H9 (cell line): ENCODE measurements around the gene KRT2. TPM values are rescaled to one million over a fixed set of nuclear protein-coding genes. Genes with fewer than 3 reads are reported as not detected.

ENCODE experiments used
- DNase-seq: peaks from one replicate; pipeline ENCODE4 v3.0.0-alpha.2; 2017
- H2AFZ ChIP-seq: one replicate; pipeline ENCODE4 v1.6.1; 2013; ENCODE audit warnings: mild to moderate bottlenecking, low read length, control low read depth, moderate library complexity
- H2AK5ac ChIP-seq: 2 replicates; pipeline ENCODE4 v1.6.1; 2013; ENCODE audit warnings: low read length, control low read depth, mixed read lengths; ENCODE audit not compliant: insufficient read length
- H2BK120ac ChIP-seq: one replicate; pipeline ENCODE4 v1.6.1; 2013; ENCODE audit warnings: low read depth, mild to moderate bottlenecking, low read length, control low read depth, inconsistent platforms; ENCODE audit not compliant: poor library complexity, severe bottlenecking
- H2BK12ac ChIP-seq: 2 replicates; pipeline ENCODE4 v1.6.1; 2013; ENCODE audit warnings: low read length, control low read depth, mixed read lengths, low read depth; ENCODE audit not compliant: insufficient read length
- H2BK15ac ChIP-seq: 2 replicates; pipeline ENCODE4 v1.6.1; 2013; ENCODE audit warnings: low read depth, low read length, control low read depth
- H2BK20ac ChIP-seq: one replicate; pipeline ENCODE4 v1.6.1; 2013; ENCODE audit warnings: low read depth, mild to moderate bottlenecking, low read length, control low read depth, inconsistent platforms; ENCODE audit not compliant: poor library complexity, severe bottlenecking
- H2BK5ac ChIP-seq: 2 replicates; pipeline ENCODE4 v1.6.1; 2013; ENCODE audit warnings: low read length, control low read depth, mixed read lengths; ENCODE audit not compliant: insufficient read length
- H3K14ac ChIP-seq: 2 replicates; pipeline ENCODE4 v1.6.1; 2013; ENCODE audit warnings: low read length, control low read depth; ENCODE audit not compliant: insufficient read depth
- H3K18ac ChIP-seq: 2 replicates; pipeline ENCODE4 v1.6.1; 2013; ENCODE audit warnings: low read depth, mild to moderate bottlenecking, mixed read lengths, low read length, control low read depth; ENCODE audit not compliant: insufficient read length
- H3K23ac ChIP-seq: 2 replicates; pipeline ENCODE4 v1.6.1; 2013; ENCODE audit warnings: low read length, control low read depth, mixed read lengths, low read depth; ENCODE audit not compliant: insufficient read length
- H3K23me2 ChIP-seq: 2 replicates; pipeline ENCODE4 v1.6.1; 2013; ENCODE audit warnings: low read depth, mild to moderate bottlenecking, mixed read lengths, low read length, control low read depth; ENCODE audit not compliant: insufficient read length, poor library complexity, severe bottlenecking
- H3K27ac ChIP-seq: 2 replicates; pipeline ENCODE4 v1.5.1; 2013; ENCODE audit warnings: low read length, control low read depth, mixed read lengths, low read depth; ENCODE audit not compliant: insufficient read length
- H3K27me3 ChIP-seq: 2 replicates; pipeline ENCODE4 v1.6.1; 2013; ENCODE audit warnings: low read length, control low read depth, inconsistent platforms; ENCODE audit not compliant: insufficient read depth
- H3K4ac ChIP-seq: 2 replicates; pipeline ENCODE4 v1.6.1; 2013; ENCODE audit warnings: low read depth, mild to moderate bottlenecking, control low read depth, inconsistent platforms, low read length, moderate library complexity
- H3K4me1 ChIP-seq: 2 replicates; pipeline ENCODE4 v1.6.1; 2013; ENCODE audit warnings: low read length, control low read depth, inconsistent platforms; ENCODE audit not compliant: insufficient read depth
- H3K4me2 ChIP-seq: 2 replicates; pipeline ENCODE4 v1.6.1; 2013; ENCODE audit warnings: low read length, control low read depth, mixed read lengths; ENCODE audit not compliant: insufficient read length, insufficient read depth
- H3K56ac ChIP-seq: 2 replicates; pipeline ENCODE4 v1.6.1; 2013; ENCODE audit warnings: low read depth, mild to moderate bottlenecking, mixed read lengths, low read length, control low read depth; ENCODE audit not compliant: insufficient read length
- H3K79me1 ChIP-seq: 2 replicates; pipeline ENCODE4 v1.6.1; 2013; ENCODE audit warnings: low read depth, mild to moderate bottlenecking, moderate library complexity, low read length, control low read depth, inconsistent platforms; ENCODE audit not compliant: insufficient read depth, poor library complexity, severe bottlenecking
- H3K79me2 ChIP-seq: 2 replicates; pipeline ENCODE4 v1.6.1; 2013; ENCODE audit warnings: low read length, control low read depth, inconsistent platforms; ENCODE audit not compliant: insufficient read depth
- H3K9ac ChIP-seq: 2 replicates; pipeline ENCODE4 v1.6.1; 2013; ENCODE audit warnings: low read length, control low read depth, mixed read lengths; ENCODE audit not compliant: insufficient read length; ENCODE audit errors: extremely low read depth
- H3K9me3 ChIP-seq: one replicate; pipeline ENCODE4 v1.6.1; 2013; ENCODE audit warnings: low read depth, low read length, inconsistent platforms; ENCODE audit not compliant: control insufficient read depth
- H3T11ph ChIP-seq: one replicate; pipeline ENCODE4 v1.6.1; 2013; ENCODE audit warnings: mild to moderate bottlenecking, low read length, control low read depth, inconsistent platforms
- H4K20me1 ChIP-seq: one replicate; pipeline ENCODE4 v1.6.1; 2013; ENCODE audit not compliant: control insufficient read depth, insufficient read length, insufficient read depth
- H4K5ac ChIP-seq: 2 replicates; pipeline ENCODE4 v1.6.1; 2013; ENCODE audit warnings: low read depth, mild to moderate bottlenecking, mixed read lengths, low read length, control low read depth; ENCODE audit not compliant: insufficient read length
- H4K8ac ChIP-seq: replicated peaks from 2 replicates; pipeline ENCODE4 v1.6.1; 2013; ENCODE audit warnings: low read length, control low read depth, mixed read lengths, low read depth; ENCODE audit not compliant: insufficient read length
- H4K91ac ChIP-seq: 2 replicates; pipeline ENCODE4 v1.6.1; 2013; ENCODE audit warnings: low read depth, mild to moderate bottlenecking, moderate library complexity, mixed read lengths, low read length, control low read depth; ENCODE audit not compliant: insufficient read length
- H3K27ac Mint-ChIP-seq, 3 experiments: 2 replicates in 2 of 3; 3 replicates in 1 of 3; pipeline ENCODE4 v1.8.0; 2020 to 2021; ENCODE audit warnings: mixed read lengths in 3 of 3, mild to moderate bottlenecking in 1 of 3, moderate library complexity in 1 of 3
- H3K27me3 Mint-ChIP-seq: 2 replicates; pipeline ENCODE4 v1.8.0; 2021; ENCODE audit warnings: low read depth, mild to moderate bottlenecking, moderate library complexity, mixed read lengths
- H3K36me3 Mint-ChIP-seq, 3 experiments: 2 replicates in 2 of 3; 3 replicates in 1 of 3; pipeline ENCODE4 v1.8.0; 2020 to 2021; ENCODE audit warnings: low read depth in 3 of 3, mixed read lengths in 3 of 3; ENCODE audit not compliant: insufficient read depth in 1 of 3
- H3K4me1 Mint-ChIP-seq, 2 experiments: 2 replicates each; pipeline ENCODE4 v1.8.0; 2020; ENCODE audit warnings: mixed read lengths in 2 of 2
- H3K4me3 Mint-ChIP-seq, 2 experiments: 2 replicates in 1 of 2; 3 replicates in 1 of 2; pipeline ENCODE4 v1.8.0; 2020 to 2021; ENCODE audit warnings: mild to moderate bottlenecking in 2 of 2, mixed read lengths in 2 of 2, moderate library complexity in 1 of 2
- H3K9me3 Mint-ChIP-seq, 2 experiments: 2 replicates in 1 of 2; 3 replicates in 1 of 2; pipeline ENCODE4 v1.8.0; 2020; ENCODE audit warnings: mild to moderate bottlenecking in 2 of 2, mixed read lengths in 2 of 2, moderate library complexity in 1 of 2
- WGBS: extraction: QIAGEN DNeasy Blood & Tissue Kit; methylation state at CpG from one replicate; pipeline ENCODE4 v1.1.7; 2013; ENCODE audit warnings: missing lambda C conversion rate, low lambda C conversion rate, mixed read lengths; ENCODE audit not compliant: insufficient read length; ENCODE audit errors: extremely low coverage; 5-methylcytosine and 5-hydroxymethylcytosine counted together
- total RNA-seq: library from RNA; stranded (reverse); gene quantifications from 2 replicates; pipeline ENCODE4 v1.2.1, GENCODE V29; 2021
- TF ChIP-seq, protein P1 (sequence below): fragments of 200-600 bp; sonication (generic); conservative IDR thresholded peaks from 3 replicates; pipeline ENCODE4 v1.8.0; 2021; ENCODE audit warnings: antibody characterized with exemption, mild to moderate bottlenecking

The KRT2 gene
- total RNA-seq, 1 experiment from 2014 or later: not detected

DNA sequence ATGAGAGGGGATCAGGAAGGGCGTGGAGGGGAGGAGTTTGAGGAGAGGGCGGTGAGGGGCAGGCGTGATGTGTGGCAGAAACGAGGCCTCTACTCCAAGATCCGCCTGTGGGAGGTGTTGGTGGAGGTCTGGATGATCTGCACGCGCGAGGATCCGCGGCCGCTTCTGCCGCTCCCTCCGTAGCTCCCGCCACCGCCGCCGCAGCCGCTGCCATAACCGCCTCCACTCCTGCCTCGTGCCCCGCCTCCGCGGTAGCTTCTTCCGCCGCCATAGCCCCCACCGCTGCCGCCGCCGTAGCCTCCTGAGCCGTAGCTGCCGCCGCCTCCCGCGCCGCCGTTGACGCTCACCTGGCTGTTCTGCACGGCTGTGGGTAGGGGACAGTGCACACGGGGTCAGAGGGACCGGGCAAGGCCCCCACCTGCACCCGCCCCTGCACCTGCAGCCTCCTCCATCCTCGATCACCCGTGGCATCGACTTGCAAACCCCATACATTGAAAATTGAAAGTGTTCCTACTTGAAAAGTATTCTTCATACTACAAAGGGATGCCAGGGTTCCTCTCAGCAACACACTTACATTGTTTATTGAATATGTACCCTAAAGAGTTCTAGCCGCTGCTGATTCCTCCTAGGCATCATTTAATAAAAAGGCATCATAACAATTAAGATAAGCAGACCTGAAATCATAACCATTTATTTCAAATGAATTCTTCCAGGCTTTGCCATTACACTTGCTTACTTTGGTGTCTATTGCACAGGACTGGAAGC, 39.2 kb upstream of the KRT2 start:
- no peak overlapping the region for H3K18ac ChIP-seq
- H2AK5ac ChIP-seq: no peak overlapping the region
- H3K79me2 ChIP-seq: no peaks in the 10 kb centered on the region
- peak overlapping the region in 1 of 3 experiments; percentile 29; a peak in 1 of 7 replicates for H3K27ac Mint-ChIP-seq
- no peak overlapping the region for H3T11ph ChIP-seq
- H3K9me3 ChIP-seq: no peaks in the 10 kb centered on the region
- no peak overlapping the region for H4K5ac ChIP-seq
- no peak overlapping the region for H2BK15ac ChIP-seq
- no peaks in the 10 kb centered on the region for H3K79me1 ChIP-seq
- H4K20me1 ChIP-seq: peaks cover 2% of the 10 kb centered on the region
- no peaks in the 10 kb centered on the region for H3K9me3 Mint-ChIP-seq
- no peak overlapping the region for H3K27ac ChIP-seq
- DNase-seq: peak; percentile 54
- H3K56ac ChIP-seq: no peak overlapping the region
- WGBS: no CpG with 5 or more reads among the region's 45 CpGs
- no peak overlapping the region for H2BK120ac ChIP-seq
- peak overlapping the region; percentile 65 to 74 for H3K4me3 Mint-ChIP-seq
- no peak overlapping the region for H4K8ac ChIP-seq
- peak overlapping the region; percentile 5 for H3K4me2 ChIP-seq
- peak overlapping the region; percentile 41 for H2AFZ ChIP-seq
- H3K14ac ChIP-seq: peak overlapping the region; percentile 26
- H2BK20ac ChIP-seq: no peak overlapping the region
- H3K23ac ChIP-seq: no peak overlapping the region
- no peak overlapping the region for H2BK12ac ChIP-seq
- peaks cover 3% of the 10 kb centered on the region; the same call in 1 of the 2 replicates for H3K4me1 ChIP-seq
- no peak overlapping the region for H3K9ac ChIP-seq
- H2BK5ac ChIP-seq: no peak overlapping the region
- H4K91ac ChIP-seq: no peak overlapping the region
- no peak overlapping the region for H3K4ac ChIP-seq
- no peaks in the 10 kb centered on the region; the same call in 1 of the 2 replicates for H3K27me3 ChIP-seq
- TF ChIP-seq, protein P1, sequence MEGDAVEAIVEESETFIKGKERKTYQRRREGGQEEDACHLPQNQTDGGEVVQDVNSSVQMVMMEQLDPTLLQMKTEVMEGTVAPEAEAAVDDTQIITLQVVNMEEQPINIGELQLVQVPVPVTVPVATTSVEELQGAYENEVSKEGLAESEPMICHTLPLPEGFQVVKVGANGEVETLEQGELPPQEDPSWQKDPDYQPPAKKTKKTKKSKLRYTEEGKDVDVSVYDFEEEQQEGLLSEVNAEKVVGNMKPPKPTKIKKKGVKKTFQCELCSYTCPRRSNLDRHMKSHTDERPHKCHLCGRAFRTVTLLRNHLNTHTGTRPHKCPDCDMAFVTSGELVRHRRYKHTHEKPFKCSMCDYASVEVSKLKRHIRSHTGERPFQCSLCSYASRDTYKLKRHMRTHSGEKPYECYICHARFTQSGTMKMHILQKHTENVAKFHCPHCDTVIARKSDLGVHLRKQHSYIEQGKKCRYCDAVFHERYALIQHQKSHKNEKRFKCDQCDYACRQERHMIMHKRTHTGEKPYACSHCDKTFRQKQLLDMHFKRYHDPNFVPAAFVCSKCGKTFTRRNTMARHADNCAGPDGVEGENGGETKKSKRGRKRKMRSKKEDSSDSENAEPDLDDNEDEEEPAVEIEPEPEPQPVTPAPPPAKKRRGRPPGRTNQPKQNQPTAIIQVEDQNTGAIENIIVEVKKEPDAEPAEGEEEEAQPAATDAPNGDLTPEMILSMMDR: no peak
- H3K4me1 Mint-ChIP-seq: peaks cover 10 to 16% of the 10 kb centered on the region in 2 experiments
- peaks cover 73% of the 10 kb centered on the region for H3K27me3 Mint-ChIP-seq
- peaks cover 9% of the 10 kb centered on the region for H3K23me2 ChIP-seq
- H3K36me3 Mint-ChIP-seq: no peaks in the 10 kb centered on the region
